Glutamatergic neuron (in vitro differentiated cells): ENCODE data around the gene UMPS. TPM values are rescaled to one million over a fixed set of nuclear protein-coding genes. Genes with fewer than 3 reads are reported as not detected.

ENCODE experiments used
- DNase-seq: peaks from one replicate; pipeline ENCODE4 v3.0.0; 2022
- H3K27ac Mint-ChIP-seq: one replicate; pipeline ENCODE4 v1.8.0; 2020; ENCODE audit warnings: mild to moderate bottlenecking, mixed read lengths, inconsistent platforms; ENCODE audit not compliant: unreplicated experiment
- H3K27me3 Mint-ChIP-seq: one replicate; pipeline ENCODE4 v1.8.0; 2020; ENCODE audit warnings: mild to moderate bottlenecking, moderate library complexity, mixed read lengths, inconsistent platforms; ENCODE audit not compliant: unreplicated experiment
- H3K36me3 Mint-ChIP-seq: one replicate; pipeline ENCODE4 v1.8.0; 2020; ENCODE audit warnings: mild to moderate bottlenecking, mixed read lengths, inconsistent platforms; ENCODE audit not compliant: unreplicated experiment
- H3K4me1 Mint-ChIP-seq: one replicate; pipeline ENCODE4 v1.8.0; 2020; ENCODE audit warnings: mild to moderate bottlenecking, low read depth, mixed read lengths, inconsistent platforms; ENCODE audit not compliant: unreplicated experiment
- H3K4me3 Mint-ChIP-seq: one replicate; pipeline ENCODE4 v1.8.0; 2020; ENCODE audit warnings: mild to moderate bottlenecking, mixed read lengths, inconsistent platforms; ENCODE audit not compliant: unreplicated experiment
- H3K9me3 Mint-ChIP-seq: one replicate; pipeline ENCODE4 v1.8.0; 2020; ENCODE audit warnings: mild to moderate bottlenecking, moderate library complexity, mixed read lengths, inconsistent platforms; ENCODE audit not compliant: unreplicated experiment
- CTCF ChIP-seq: fragments of 200-600 bp; sonication (generic); IDR thresholded peaks from one replicate; pipeline ENCODE4 v1.5.0; 2021; ENCODE audit not compliant: partially characterized antibody, unreplicated experiment
- total RNA-seq: library from RNA; stranded (reverse); fragmentation: NEBNext Ultra II Directional; extraction: Animal tissue kit (Norgen Biotek cat#: 25700); gene quantifications from one replicate; pipeline ENCODE4 v1.2.1, GENCODE V29; 2021; ENCODE audit not compliant: unreplicated experiment

UMPS gene
- total RNA-seq, 1 donor from 2014 or later = 30.7 TPM

GRCh38 chr3:124783696-124784095 lies 53.4 kb downstream of the UMPS start:
- no peaks in the 10 kb centered on the region for H3K36me3 Mint-ChIP-seq
- no peaks in the 10 kb centered on the region for H3K9me3 Mint-ChIP-seq
- no peak for TF ChIP-seq CTCF
- H3K4me1 Mint-ChIP-seq = peaks cover 13% of the 10 kb centered on the region
- no peak overlapping the region for H3K4me3 Mint-ChIP-seq
- no peak for DNase-seq
- H3K27ac Mint-ChIP-seq = no peak overlapping the region
- peaks cover 7% of the 10 kb centered on the region for H3K27me3 Mint-ChIP-seq

GRCh38 chr3:124784686-124785382 lies 54.6 kb downstream of the UMPS start:
- no peak for TF ChIP-seq CTCF
- H3K4me3 Mint-ChIP-seq = no peak overlapping the region
- peaks cover 3% of the 10 kb centered on the region for H3K27me3 Mint-ChIP-seq
- H3K27ac Mint-ChIP-seq = peak overlapping the region; percentile 43
- peaks cover 13% of the 10 kb centered on the region for H3K4me1 Mint-ChIP-seq
- DNase-seq = no peak
- no peaks in the 10 kb centered on the region for H3K9me3 Mint-ChIP-seq
- H3K36me3 Mint-ChIP-seq = no peaks in the 10 kb centered on the region

- Mint-ChIP-seq H3K9me3 (no peaks in the 10 kb centered on the region), H3K4me1 (peaks cover 6% of the 10 kb centered on the region), H3K36me3 (no peaks in the 10 kb centered on the region), H3K27ac (no peak overlapping the region), H3K4me3 (no peak overlapping the region), H3K27me3 (peaks cover 3% of the 10 kb centered on the region)
- no peak for DNase-seq
- no peak for TF ChIP-seq CTCF
These were observed 55.7 kb downstream of the UMPS start for GRCh38 chr3:124785973-124786372.

GRCh38 chr3:124786511-124787241 lies 56.4 kb downstream of the UMPS start:
- Mint-ChIP-seq H3K4me1 (peaks cover 3% of the 10 kb centered on the region), H3K36me3 (no peaks in the 10 kb centered on the region), H3K4me3 (no peak overlapping the region), H3K27ac (no peak overlapping the region), H3K27me3 (peaks cover 2% of the 10 kb centered on the region), H3K9me3 (no peaks in the 10 kb centered on the region)
- no peak for TF ChIP-seq CTCF
- no peak for DNase-seq
